PFSK-1 (cell line): Measurements from ENCODE around the gene MSANTD1.

Source experiments
- FOXP2 ChIP-seq: optimal IDR thresholded peaks from 2 replicates; pipeline ENCODE3; 2011; ENCODE audit warnings: borderline replicate concordance, control low read depth, inconsistent platforms; ENCODE audit not compliant: insufficient read depth; ENCODE audit errors: extremely low read length, extremely low read depth
- POLR2AphosphoS5 ChIP-seq: IDR thresholded peaks from 2 replicates; pipeline ENCODE4 v1.6.1; 2012; ENCODE audit warnings: low read depth, mild to moderate bottlenecking, control low read depth, low read length, moderate library complexity
- REST ChIP-seq, 2 experiments: IDR thresholded peaks; 2 replicates each; pipeline versions ENCODE4 v1.6.1 to v1.8.0; 2011 to 2012; ENCODE audit warnings: low read depth in 2 of 2, low read length in 2 of 2, control low read depth in 1 of 2, inconsistent platforms in 1 of 2, mild to moderate bottlenecking in 1 of 2, moderate library complexity in 1 of 2; ENCODE audit not compliant: insufficient read depth in 1 of 2
- SIN3A ChIP-seq: IDR thresholded peaks from 2 replicates; pipeline ENCODE4 v1.6.1; 2012; ENCODE audit warnings: mild to moderate bottlenecking, low read length, moderate library complexity, borderline replicate concordance; ENCODE audit not compliant: insufficient read depth
- TAF1 ChIP-seq: IDR thresholded peaks from 2 replicates; pipeline ENCODE4 v1.6.1; 2012; ENCODE audit warnings: low read length, control low read depth, borderline replicate concordance; ENCODE audit not compliant: insufficient read depth

DNA sequence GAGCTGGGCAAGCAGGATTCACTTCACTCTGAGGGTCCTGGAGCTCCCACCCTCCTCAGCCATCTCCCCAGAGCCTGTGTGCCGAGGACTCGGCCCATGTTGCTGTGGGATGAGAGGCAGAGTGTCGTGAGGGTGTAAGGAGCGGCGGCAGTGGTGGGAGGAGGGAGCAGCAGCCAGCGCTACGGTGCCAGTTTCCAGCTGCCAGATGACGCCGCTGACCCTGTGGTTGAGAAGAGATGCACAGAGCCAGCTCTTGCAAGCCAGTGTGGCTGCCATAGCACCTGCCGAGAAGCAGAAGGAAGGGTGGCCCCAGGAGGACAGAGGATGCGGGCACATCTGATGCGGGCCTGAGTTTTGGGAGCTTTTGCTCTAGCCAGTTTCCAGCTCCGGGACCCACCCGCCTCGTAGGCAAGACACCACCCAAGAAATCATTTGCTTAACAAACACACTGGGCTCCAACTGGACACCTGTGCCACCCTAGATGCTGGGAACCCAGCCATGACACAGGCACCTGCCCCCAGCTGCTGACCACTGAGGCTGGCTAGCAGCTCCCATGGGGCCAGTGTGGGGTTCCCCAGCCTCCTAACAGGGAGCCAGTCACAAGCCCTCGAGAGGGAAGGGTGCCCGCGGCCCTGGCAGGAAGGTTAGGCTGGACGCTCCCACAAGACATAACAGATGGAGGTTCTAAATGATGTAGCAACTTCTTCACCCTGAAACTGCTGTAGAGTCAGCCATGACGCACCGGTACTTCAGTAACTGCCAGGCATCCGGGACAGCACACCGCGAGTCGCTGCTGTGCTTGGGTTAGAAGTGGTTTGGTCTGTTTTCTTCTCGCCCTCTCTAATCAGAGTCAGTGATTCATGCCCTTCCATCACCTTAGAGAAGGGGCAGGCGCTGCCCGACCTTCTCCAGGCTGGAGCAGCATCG lies 8.9 kb downstream of the MSANTD1 start:
- no peak for TF ChIP-seq TAF1
- no peak for TF ChIP-seq POLR2AphosphoS5
- TF ChIP-seq SIN3A: no peak
- TF ChIP-seq REST (IDR thresholded peaks at IDR 0.05; ENCODE audit: insufficient read depth in 1 of 2, low read depth in 2 of 2, low read length in 2 of 2): no peak
- TF ChIP-seq FOXP2: no peak
